K562 (cell line): ENCODE data around the gene HOXD13.

Experiments used
- CREM ChIP-seq: IDR thresholded peaks from 2 replicates; pipeline ENCODE4 v1.6.1; 2014; ENCODE audit warnings: antibody characterized with exemption, low read depth
- ELF2 ChIP-seq: fragments of 250-450 bp; sonication (Bioruptor Pico); IDR thresholded peaks from 2 replicates; pipeline ENCODE4 v1.5.0; 2021; ENCODE audit warnings: mild to moderate bottlenecking
- RCOR1 ChIP-seq, 2 experiments: IDR thresholded peaks; 2 replicates each; pipeline ENCODE4 v1.6.1; 2012; ENCODE audit warnings: low read depth in 2 of 2, low read length in 2 of 2, borderline replicate concordance in 1 of 2, improper control_type of control experiment in 1 of 2
- SMARCB1 ChIP-seq: IDR thresholded peaks from 2 replicates; pipeline ENCODE4 v1.6.1; 2011; ENCODE audit warnings: improper control_type of control experiment, low read depth; ENCODE audit not compliant: insufficient read length
- U2AF1 ChIP-seq: fragments of 200-400 bp; formaldehyde crosslinking; optimal IDR thresholded peaks from 2 replicates; pipeline ENCODE3; 2017; ENCODE audit warnings: mild to moderate bottlenecking, low read depth, low read length, moderate library complexity
- ZC3H4 ChIP-seq: sonication (generic); formaldehyde crosslinking; IDR thresholded peaks from 2 replicates; pipeline ENCODE4 v1.9.0; 2021; ENCODE audit warnings: missing genetic modification reagents, borderline replicate concordance

GRCh38 chr2:176118601-176119339 is 26.2 kb downstream of the HOXD13 start:
- TF ChIP-seq RCOR1 (IDR thresholded peaks at IDR 0.05; ENCODE audit: borderline replicate concordance in 1 of 2, low read depth in 2 of 2, low read length in 2 of 2), result no peak
- no peak for TF ChIP-seq CREM
- no peak for TF ChIP-seq ELF2
- TF ChIP-seq SMARCB1, result no peak
- TF ChIP-seq ZC3H4 (CRISPR knock-in tag), result no peak
- no peak for TF ChIP-seq U2AF1
